Endothelial cell of umbilical vein (primary cell): ENCODE results near the gene TAMALIN. TPM values are rescaled to one million over a fixed set of nuclear protein-coding genes. Genes with fewer than 3 reads are reported as not detected.

Experiments used
- BruUV-seq: library from RNA; stranded (reverse); fragments of 400-500 nt; replicated peaks from 2 replicates; lab custom pipeline; 2021; lab: Mats Ljungman, UMichigan
- CTCF ChIA-PET: fragments of 300-600, 350-600 bp; sonication (Branson Sonifier 250); formaldehyde crosslinking; loops from one replicate; lab custom pipeline; 2021; ENCODE audit warnings: antibody characterized with exemption, inconsistent platforms; lab: Charles Lee
- POLR2A ChIA-PET: fragments of 300-600, 350-600 bp; sonication (Branson Sonifier 250); formaldehyde crosslinking; loops from one replicate; lab custom pipeline; 2021; ENCODE audit warnings: antibody characterized with exemption, inconsistent platforms; lab: Charles Lee
- DNase-seq: peaks from one replicate; pipeline ENCODE4 v3.0.0-alpha.2; 2011; ENCODE audit warnings: low read depth, low spot score
- FAIRE-seq: peaks from 2 replicates; lab custom pipeline; 2011; peaks lifted over from hg19 to GRCh38; lab: Jason Lieb, UNC
- H2AFZ ChIP-seq: 2 replicates; pipeline ENCODE4 v1.6.0; 2012; ENCODE audit warnings: low read depth, low read length, control low read depth, inconsistent platforms
- H3K27ac ChIP-seq: 2 replicates; pipeline ENCODE4 v1.5.1; 2011; ENCODE audit warnings: low read depth, mild to moderate bottlenecking, control low read depth, low read length, moderate library complexity; ENCODE audit not compliant: insufficient read depth
- H3K27me3 ChIP-seq, 2 experiments: 2 replicates each; pipeline versions ENCODE4 v1.6.0 to v1.6.1; 2011; ENCODE audit warnings: low read length in 2 of 2, mixed read lengths in 1 of 2; ENCODE audit not compliant: control insufficient read depth in 2 of 2, insufficient read depth in 2 of 2
- H3K36me3 ChIP-seq, 2 experiments: 2 replicates in 1 of 2; 3 replicates in 1 of 2; pipeline ENCODE4 v1.5.1; 2011; ENCODE audit warnings: low read length in 2 of 2, mild to moderate bottlenecking in 1 of 2, moderate library complexity in 1 of 2; ENCODE audit not compliant: control insufficient read depth in 2 of 2, insufficient read depth in 2 of 2; ENCODE audit errors: extremely low read depth in 1 of 2
- H3K4me1 ChIP-seq: 3 replicates; pipeline ENCODE4 v1.5.1; 2011; ENCODE audit warnings: mild to moderate bottlenecking, low read length; ENCODE audit not compliant: control insufficient read depth, insufficient read depth; ENCODE audit errors: extremely low read depth
- H3K4me2 ChIP-seq: 2 replicates; pipeline ENCODE4 v1.6.1; 2011; ENCODE audit warnings: low read length, control low read depth, mixed read lengths; ENCODE audit not compliant: insufficient read depth
- H3K4me3 ChIP-seq, 3 experiments: fragments of 200-600 bp in 1 of 3; sonication (generic), shearing (Covaris generic) in 1 of 3; replicated peaks in 1 of 3; 2 replicates each; pipeline ENCODE4 v1.5.1; 2011 to 2016; ENCODE audit warnings: control low read depth in 3 of 3, low read length in 3 of 3, mild to moderate bottlenecking in 2 of 3, inconsistent platforms in 1 of 3, low read depth in 1 of 3, moderate library complexity in 1 of 3; ENCODE audit not compliant: insufficient read depth in 1 of 3
- H3K79me2 ChIP-seq: 2 replicates; pipeline ENCODE4 v1.6.0; 2012; ENCODE audit warnings: low read length, inconsistent platforms; ENCODE audit not compliant: control insufficient read depth, insufficient read depth
- H3K9ac ChIP-seq: replicated peaks from 2 replicates; pipeline ENCODE3; 2011; ENCODE audit warnings: low read length, control low read depth; ENCODE audit not compliant: insufficient read depth; ENCODE audit errors: extremely low read depth
- H3K9me1 ChIP-seq: replicated peaks from 3 replicates; pipeline ENCODE4 v1.6.0; 2011; ENCODE audit warnings: mild to moderate bottlenecking, low read length; ENCODE audit not compliant: control insufficient read depth, insufficient read depth; ENCODE audit errors: extremely low read depth
- H3K9me3 ChIP-seq: replicated peaks from 2 replicates; pipeline ENCODE4 v1.5.1; 2012; ENCODE audit warnings: low read length, inconsistent platforms; ENCODE audit not compliant: control insufficient read depth, insufficient read depth
- H4K20me1 ChIP-seq: replicated peaks from 2 replicates; pipeline ENCODE3; 2011; ENCODE audit warnings: mild to moderate bottlenecking, low read length; ENCODE audit not compliant: control insufficient read depth, insufficient read depth; ENCODE audit errors: extremely low read depth
- EZH2 ChIP-seq: IDR thresholded peaks from 2 replicates; pipeline ENCODE4 v1.6.1; 2012; ENCODE audit warnings: borderline replicate concordance, low read depth, mild to moderate bottlenecking, moderate library complexity, low read length, inconsistent platforms; ENCODE audit not compliant: severe bottlenecking
- FOS ChIP-seq: IDR thresholded peaks from 2 replicates; pipeline ENCODE4 v1.6.1; 2011; ENCODE audit warnings: mild to moderate bottlenecking, low read length, moderate library complexity, borderline replicate concordance; ENCODE audit not compliant: insufficient read depth
- GATA2 ChIP-seq: IDR thresholded peaks from 2 replicates; pipeline ENCODE4 v1.7.0; 2011; ENCODE audit warnings: low read depth, mild to moderate bottlenecking, moderate library complexity, mixed read lengths, low read length; ENCODE audit not compliant: insufficient read length, insufficient read depth
- JUN ChIP-seq: IDR thresholded peaks from 2 replicates; pipeline ENCODE4 v1.6.1; 2011; ENCODE audit warnings: borderline replicate concordance, low read depth; ENCODE audit not compliant: insufficient read length, insufficient read depth
- MYC ChIP-seq: IDR thresholded peaks from one replicate; pipeline ENCODE4 v1.6.1; 2011; ENCODE audit warnings: mild to moderate bottlenecking, low read depth, low read length
- POLR2A ChIP-seq: IDR thresholded peaks from 2 replicates; pipeline ENCODE4 v1.6.1; 2012; ENCODE audit warnings: low read depth, mild to moderate bottlenecking, control low read depth, low read length
- POLR2AphosphoS5 ChIP-seq: IDR thresholded peaks from 2 replicates; pipeline ENCODE4 v1.6.1; 2012; ENCODE audit warnings: low read depth, mild to moderate bottlenecking, control low read depth, low read length, moderate library complexity; ENCODE audit not compliant: insufficient read depth
- dilution Hi-C: fragments of 300-500 bp; cut with MboI; formaldehyde crosslinking; loops from one replicate; pipeline ENCODE4 v1.15.0; 2019; ENCODE audit warnings: low sequenced_read_pairs; ENCODE audit not compliant: extremely low pct_ligation_motif_present
- intact Hi-C: fragments of 100-400 bp; cut with micrococcal nuclease; formaldehyde crosslinking; loops from one replicate; pipeline ENCODE4 v1.10.0; 2022
- polyA plus RNA-seq, 4 experiments: library from polyadenylated mRNA; depleted of rRNA in 3 of 4; stranded (reverse) in 3 of 4; unstranded in 1 of 4; fragments of >200 nt; gene quantifications; 2 replicates each; pipeline versions ENCODE4 v1.2.1 to v1.2.3, GENCODE V29; 2011 to 2012; ENCODE audit warnings: missing spikeins in 1 of 4
- small RNA-seq: library from RNA; depleted of rRNA; stranded (forward); fragments of <200 nt; gene quantifications from one replicate; pipeline ENCODE3, GENCODE V24; 2012; ENCODE audit warnings: low replicate concordance, low read depth; ENCODE audit not compliant: insufficient read depth, insufficient read length
- total RNA-seq: library from RNA; stranded (reverse); gene quantifications from 2 replicates; pipeline ENCODE4 v1.2.3, GENCODE V29; 2021
- TF ChIP-seq, protein P1 (sequence below): IDR thresholded peaks from 2 replicates; pipeline ENCODE4 v1.6.1; 2011; ENCODE audit not compliant: insufficient read depth, insufficient read length
- TF ChIP-seq, protein P2 (sequence below), 2 donors: IDR thresholded peaks; 1 replicate in 1 of 2; 2 replicates in 1 of 2; pipeline ENCODE4 v1.5.1; 2011; ENCODE audit warnings: low read length in 2 of 2, mild to moderate bottlenecking in 2 of 2, moderate library complexity in 2 of 2, control low read depth in 1 of 2, inconsistent platforms in 1 of 2, low read depth in 1 of 2; ENCODE audit not compliant: insufficient read depth in 1 of 2; ENCODE audit errors: extremely low read depth in 1 of 2

The TAMALIN gene
- total and polyA plus RNA-seq, 2 donors (not counting 3 experiments of a cell fraction or from before 2014, with no cell fraction given) = 53.3 to 87.5 TPM

DNA sequence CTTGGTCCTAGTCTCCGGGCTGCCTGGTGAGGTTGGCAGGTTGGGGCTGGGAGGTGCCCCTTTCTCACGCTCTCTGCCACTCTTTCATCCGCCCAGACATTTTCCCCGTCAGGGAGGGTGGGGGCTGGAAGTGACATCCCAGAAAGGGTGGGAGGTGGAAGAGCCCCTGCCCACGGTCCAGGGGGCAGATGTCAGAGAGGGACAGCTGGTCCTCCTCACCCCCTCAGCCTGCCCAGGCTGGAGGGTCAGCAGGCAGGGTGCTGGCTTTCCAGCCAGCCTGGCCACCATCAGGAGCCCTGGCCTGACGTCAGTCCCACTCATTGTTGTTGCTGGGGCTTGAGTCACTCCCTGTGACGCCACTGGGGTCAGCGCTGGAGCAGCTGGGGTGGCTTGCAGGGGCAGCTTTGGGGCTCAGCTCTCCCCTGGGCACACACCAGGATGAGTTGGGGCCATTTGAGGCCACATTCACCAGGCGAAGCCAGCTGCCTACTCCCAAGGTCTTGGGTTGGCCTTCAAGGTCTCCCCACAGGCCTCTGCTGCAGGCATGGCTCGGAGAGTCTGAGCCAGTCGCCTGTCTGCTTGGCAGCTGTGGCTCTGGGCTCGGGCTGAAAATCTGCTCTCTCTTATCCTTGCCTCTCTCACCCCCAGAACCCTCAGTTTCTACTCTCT, 57.4 kb downstream of the TAMALIN start:
- TF ChIP-seq, protein P1, sequence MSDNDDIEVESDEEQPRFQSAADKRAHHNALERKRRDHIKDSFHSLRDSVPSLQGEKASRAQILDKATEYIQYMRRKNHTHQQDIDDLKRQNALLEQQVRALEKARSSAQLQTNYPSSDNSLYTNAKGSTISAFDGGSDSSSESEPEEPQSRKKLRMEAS = no peak
- no peak for TF ChIP-seq MYC
- TF ChIP-seq POLR2A = no peak
- TF ChIP-seq JUN = peak; percentile 29
- TF ChIP-seq POLR2AphosphoS5 = no peak
- no peak for TF ChIP-seq GATA2
- TF ChIP-seq, protein P2, sequence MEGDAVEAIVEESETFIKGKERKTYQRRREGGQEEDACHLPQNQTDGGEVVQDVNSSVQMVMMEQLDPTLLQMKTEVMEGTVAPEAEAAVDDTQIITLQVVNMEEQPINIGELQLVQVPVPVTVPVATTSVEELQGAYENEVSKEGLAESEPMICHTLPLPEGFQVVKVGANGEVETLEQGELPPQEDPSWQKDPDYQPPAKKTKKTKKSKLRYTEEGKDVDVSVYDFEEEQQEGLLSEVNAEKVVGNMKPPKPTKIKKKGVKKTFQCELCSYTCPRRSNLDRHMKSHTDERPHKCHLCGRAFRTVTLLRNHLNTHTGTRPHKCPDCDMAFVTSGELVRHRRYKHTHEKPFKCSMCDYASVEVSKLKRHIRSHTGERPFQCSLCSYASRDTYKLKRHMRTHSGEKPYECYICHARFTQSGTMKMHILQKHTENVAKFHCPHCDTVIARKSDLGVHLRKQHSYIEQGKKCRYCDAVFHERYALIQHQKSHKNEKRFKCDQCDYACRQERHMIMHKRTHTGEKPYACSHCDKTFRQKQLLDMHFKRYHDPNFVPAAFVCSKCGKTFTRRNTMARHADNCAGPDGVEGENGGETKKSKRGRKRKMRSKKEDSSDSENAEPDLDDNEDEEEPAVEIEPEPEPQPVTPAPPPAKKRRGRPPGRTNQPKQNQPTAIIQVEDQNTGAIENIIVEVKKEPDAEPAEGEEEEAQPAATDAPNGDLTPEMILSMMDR (IDR thresholded peaks at IDR 0.05; ENCODE audit: extremely low read depth in 1 of 2, insufficient read depth in 1 of 2, low read depth in 1 of 2, low read length in 2 of 2) = no peak
- TF ChIP-seq EZH2 = no peak
- TF ChIP-seq FOS = peak; percentile 53
- no peaks in the 10 kb centered on the region for H3K9me3 ChIP-seq
- no peaks in the 10 kb centered on the region for H3K79me2 ChIP-seq
- CTCF ChIA-PET = interaction anchor here (0.6 to 4.8 kb wide), 7 partner anchors 19 to 917 kb away, joined by 3 to 46 read pairs (median 3); no protein-coding TSS in a partner anchor
- H3K27me3 ChIP-seq = no peaks in the 10 kb centered on the region
- H3K4me1 ChIP-seq = peaks cover 9% of the 10 kb centered on the region
- H3K27ac ChIP-seq = peak overlapping the region; percentile 83
- H3K9me1 ChIP-seq = no peaks in the 10 kb centered on the region
- POLR2A ChIA-PET = no interaction called here
- H3K4me2 ChIP-seq = no peak overlapping the region
- BruUV-seq = no TSS peak
- no peaks in the 10 kb centered on the region for H3K36me3 ChIP-seq
- FAIRE-seq = peak; percentile 78
- H3K4me3 ChIP-seq = no peak overlapping the region
- H4K20me1 ChIP-seq = no peaks in the 10 kb centered on the region
- peak overlapping the region; percentile 56 for H3K9ac ChIP-seq
- intact Hi-C loops (loop anchor here (1.0 kb wide), 2 partner anchors 13 to 27 kb away; partner anchors contain the start of gene NR4A1), dilution Hi-C loops (no loop called here)
- H2AFZ ChIP-seq = peak overlapping the region; percentile 75
- peak; percentile 73 for DNase-seq

Small RNA genes lying within 50 kb of the gene (small RNA-seq; reads per million reads assigned to genes)
- gene RNU6-574P = 2.2 reads per million, percentile 4 among the genes with 10 or more reads in this experiment

Other genes with a start within 250 kb of the TAMALIN start
- 2.4 and 2.5 TPM in 2 replicates for gene FIGNL2, start 158.2 kb upstream of the TAMALIN start, total RNA-seq
- gene FIGNL2, start 158.2 kb upstream of the TAMALIN start, polyA plus RNA-seq = 1.4 and 1.5 TPM in 2 replicates
- 0.95 and 1.2 TPM in 2 replicates for gene ANKRD33, start 118.8 kb upstream of the TAMALIN start, total RNA-seq
- 0.80 and 0.92 TPM in 2 replicates for gene ANKRD33, start 118.8 kb upstream of the TAMALIN start, polyA plus RNA-seq
- 404 and 427 TPM in 2 replicates for gene ACVRL1, start 99.4 kb upstream of the TAMALIN start, total RNA-seq
- 355 and 403 TPM in 2 replicates for gene ACVRL1, start 99.4 kb upstream of the TAMALIN start, polyA plus RNA-seq
- 25.4 and 33.7 TPM in 2 replicates for gene ACVR1B, start 55.2 kb upstream of the TAMALIN start, total RNA-seq
- 25.5 and 29.0 TPM in 2 replicates for gene ACVR1B, start 55.2 kb upstream of the TAMALIN start, polyA plus RNA-seq
- 6.8 and 10.2 TPM in 2 replicates for gene NR4A1, start 44.5 kb downstream of the TAMALIN start, total RNA-seq
- gene NR4A1, start 44.5 kb downstream of the TAMALIN start, polyA plus RNA-seq = 13.4 and 18.2 TPM in 2 replicates
- gene ATG101, start 63.0 kb downstream of the TAMALIN start, total RNA-seq = 41.6 and 43.3 TPM in 2 replicates
- gene ATG101, start 63.0 kb downstream of the TAMALIN start, polyA plus RNA-seq = 67.5 and 78.4 TPM in 2 replicates
- not detected in 2 replicates for gene SMIM41, start 72.8 kb downstream of the TAMALIN start, total RNA-seq
- not detected in 2 replicates for gene SMIM41, start 72.8 kb downstream of the TAMALIN start, polyA plus RNA-seq
- 21.7 and 23.7 TPM in 2 replicates for gene KRT80, start 185.1 kb downstream of the TAMALIN start, total RNA-seq
- gene KRT80, start 185.1 kb downstream of the TAMALIN start, polyA plus RNA-seq = 12.3 and 13.6 TPM in 2 replicates
- gene KRT7, start 226.3 kb downstream of the TAMALIN start, total RNA-seq = 293 and 420 TPM in 2 replicates
- 120 and 131 TPM in 2 replicates for gene KRT7, start 226.3 kb downstream of the TAMALIN start, polyA plus RNA-seq